Mesodermal cell (in vitro differentiated cells): ENCODE results near the gene MIDN.

Source experiments
- H3K27ac ChIP-seq: 2 replicates; pipeline ENCODE4 v1.7.0; 2013; ENCODE audit warnings: mild to moderate bottlenecking, low read depth, low read length, moderate library complexity; ENCODE audit not compliant: severe bottlenecking
- H3K36me3 ChIP-seq: 2 replicates; pipeline ENCODE4 v1.7.1; 2013; ENCODE audit warnings: mild to moderate bottlenecking, low read length, moderate library complexity; ENCODE audit not compliant: control insufficient read depth, insufficient read depth
- H3K4me1 ChIP-seq: one replicate; pipeline ENCODE4 v1.7.1; 2013; ENCODE audit warnings: mild to moderate bottlenecking, low read length; ENCODE audit not compliant: insufficient read depth, control insufficient read depth, poor library complexity, severe bottlenecking
- H3K4me3 ChIP-seq: 2 replicates; pipeline ENCODE4 v1.7.0; 2013; ENCODE audit warnings: low read length, control low read depth, mild to moderate bottlenecking; ENCODE audit not compliant: insufficient read depth, poor library complexity, severe bottlenecking; ENCODE audit errors: extremely low read depth
- H3K9me3 ChIP-seq: 2 replicates; pipeline ENCODE4 v1.7.1; 2013; ENCODE audit warnings: mild to moderate bottlenecking, low read length, moderate library complexity; ENCODE audit not compliant: control insufficient read depth
- WGBS, 2 experiments: methylation state at CpG; one replicate each; pipeline ENCODE4 v1.1.5; 2013; ENCODE audit warnings: missing lambda C conversion rate in 2 of 2; ENCODE audit not compliant: insufficient coverage in 2 of 2; 5-methylcytosine and 5-hydroxymethylcytosine counted together

The MIDN gene

DNA sequence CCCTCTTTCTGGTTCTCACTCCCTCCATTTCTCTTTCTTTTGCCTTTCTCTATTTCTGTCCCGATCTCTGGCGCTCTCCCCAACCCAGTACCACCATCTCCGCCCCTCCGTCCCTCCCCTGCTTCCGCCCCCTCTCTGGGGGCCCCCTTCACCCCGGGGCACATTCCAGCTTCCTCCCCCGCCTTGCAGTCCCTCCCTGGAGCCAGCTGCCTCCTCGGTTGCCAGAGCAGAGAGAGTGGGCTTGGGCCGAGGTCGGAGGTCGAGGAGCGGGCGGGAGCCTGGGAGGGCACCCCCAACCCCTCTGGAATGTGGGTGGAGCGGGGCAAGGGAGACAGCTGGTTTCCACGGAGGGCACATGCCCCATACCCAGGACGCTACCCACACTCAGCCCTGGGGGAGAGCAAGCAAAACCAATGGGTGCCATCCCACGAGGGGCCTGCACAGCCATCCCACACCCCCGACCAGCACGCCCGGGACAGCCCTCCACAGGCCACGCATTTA, 14.3 kb downstream of the MIDN start:
- WGBS, 2 experiments: 44 to 52% methylated on average over 5 to 11 of the region's 21 CpGs
- Histone ChIP-seq H3K9me3 (no peaks in the 10 kb centered on the region), H3K4me1 (peaks cover 71% of the 10 kb centered on the region), H3K4me3 (peak overlapping the region; percentile 62), H3K36me3 (peaks cover 8% of the 10 kb centered on the region), H3K27ac (peak overlapping the region; percentile 45)

DNA sequence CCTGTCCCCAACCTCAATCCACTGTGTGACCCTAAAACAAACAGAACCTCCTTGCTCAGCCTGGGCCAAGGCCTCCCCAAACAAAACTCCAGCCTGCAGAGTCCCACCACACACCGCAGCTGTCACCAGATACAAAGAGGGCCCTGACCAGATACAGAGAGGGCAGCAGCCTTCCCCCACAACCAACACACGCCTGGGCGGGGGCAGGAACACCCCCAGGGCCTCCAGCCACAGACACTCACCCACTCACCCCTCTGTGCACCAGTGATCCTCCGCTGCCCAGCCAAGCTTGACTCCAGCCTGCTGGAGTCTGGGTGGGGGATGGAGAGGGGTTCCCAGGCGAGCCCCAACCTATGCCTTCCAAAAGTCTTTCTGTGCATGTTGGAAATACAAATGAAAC, 14.8 kb downstream of the MIDN start:
- peaks cover 73% of the 10 kb centered on the region for H3K4me1 ChIP-seq
- WGBS, 2 experiments: 80 to 86% methylated on average over 2 of the region's 5 CpGs
- peaks cover 3% of the 10 kb centered on the region for H3K36me3 ChIP-seq

DNA sequence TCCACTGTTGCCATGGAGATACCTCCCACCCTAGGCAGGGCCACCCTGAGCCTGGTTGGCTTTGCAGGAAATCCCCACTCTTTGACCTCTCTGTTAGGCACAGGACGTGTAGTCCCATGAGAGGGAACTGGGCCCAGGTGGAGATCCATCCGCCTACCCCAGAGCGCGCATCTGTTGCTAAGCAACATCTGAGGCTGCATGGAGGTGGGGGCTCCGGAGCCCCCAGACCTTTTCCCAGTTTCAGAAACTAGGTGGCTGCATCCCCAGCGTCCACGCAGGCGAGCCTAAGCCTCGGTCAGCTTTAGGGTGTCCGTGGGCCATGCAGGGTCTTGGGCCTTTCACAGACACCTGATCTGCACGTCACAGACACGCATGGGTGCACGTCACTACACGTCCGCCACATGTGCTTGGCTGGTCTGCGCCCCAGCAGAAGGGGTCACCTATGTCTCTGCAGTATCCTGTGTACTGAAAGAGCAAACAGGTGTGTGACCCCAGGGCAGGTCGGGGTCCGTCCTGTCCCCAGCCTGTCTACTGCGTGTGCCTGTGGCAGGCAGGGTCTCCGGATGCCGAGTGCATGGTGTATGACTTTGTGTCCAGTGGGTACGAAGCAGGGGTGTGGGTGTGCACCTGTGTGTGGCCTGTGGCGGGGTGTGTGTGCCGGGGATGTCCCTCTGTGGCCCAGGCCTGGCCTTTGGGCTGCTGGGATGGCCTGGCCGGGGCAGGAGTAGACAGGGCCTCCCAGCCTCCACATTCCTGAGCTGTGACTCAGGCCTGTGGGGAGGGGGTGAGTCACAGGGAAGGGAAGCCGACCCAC, 16.6 kb downstream of the MIDN start:
- H3K27ac ChIP-seq: peak overlapping the region; percentile 90
- H3K4me3 ChIP-seq: peak overlapping the region; percentile 5
- H3K4me1 ChIP-seq: peaks cover 66% of the 10 kb centered on the region
- H3K36me3 ChIP-seq: peaks cover 3% of the 10 kb centered on the region
- no peaks in the 10 kb centered on the region for H3K9me3 ChIP-seq
- WGBS, 2 experiments: 63 to 68% methylated on average over 25 of the region's 26 CpGs

More for the DNA sequence above, 14.8 kb downstream of the MIDN start:
- Histone ChIP-seq H3K4me3 (no peak overlapping the region), H3K27ac (no peak overlapping the region), H3K9me3 (no peaks in the 10 kb centered on the region)

DNA sequence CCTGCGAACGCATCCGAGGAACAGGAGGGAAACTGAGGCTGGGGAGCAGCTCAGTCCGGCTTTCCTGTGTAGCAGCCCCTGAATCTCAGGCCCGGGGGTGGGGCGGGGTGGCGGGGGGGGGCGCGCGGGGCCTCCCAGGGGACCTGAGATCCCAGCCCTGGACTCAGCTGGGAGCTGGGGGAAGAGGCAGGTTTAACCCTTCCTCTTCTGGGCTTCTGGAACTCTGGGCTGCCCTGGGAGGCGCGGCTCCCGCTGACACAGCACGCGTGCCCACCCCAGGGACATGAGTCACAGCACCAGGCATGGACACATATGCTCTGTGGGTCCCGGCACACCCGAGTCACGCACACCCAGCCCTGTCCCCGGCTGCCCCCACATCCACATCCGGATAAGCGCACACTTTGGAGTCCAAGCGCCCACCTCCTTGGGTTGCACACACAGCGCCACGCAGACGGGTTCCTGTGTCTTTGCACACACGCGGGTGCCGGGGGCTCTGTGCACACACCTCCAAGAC, 17.3 kb downstream of the MIDN start:
- WGBS, 2 experiments: 4 to 6% methylated on average over 17 to 18 of the region's 28 CpGs

DNA sequence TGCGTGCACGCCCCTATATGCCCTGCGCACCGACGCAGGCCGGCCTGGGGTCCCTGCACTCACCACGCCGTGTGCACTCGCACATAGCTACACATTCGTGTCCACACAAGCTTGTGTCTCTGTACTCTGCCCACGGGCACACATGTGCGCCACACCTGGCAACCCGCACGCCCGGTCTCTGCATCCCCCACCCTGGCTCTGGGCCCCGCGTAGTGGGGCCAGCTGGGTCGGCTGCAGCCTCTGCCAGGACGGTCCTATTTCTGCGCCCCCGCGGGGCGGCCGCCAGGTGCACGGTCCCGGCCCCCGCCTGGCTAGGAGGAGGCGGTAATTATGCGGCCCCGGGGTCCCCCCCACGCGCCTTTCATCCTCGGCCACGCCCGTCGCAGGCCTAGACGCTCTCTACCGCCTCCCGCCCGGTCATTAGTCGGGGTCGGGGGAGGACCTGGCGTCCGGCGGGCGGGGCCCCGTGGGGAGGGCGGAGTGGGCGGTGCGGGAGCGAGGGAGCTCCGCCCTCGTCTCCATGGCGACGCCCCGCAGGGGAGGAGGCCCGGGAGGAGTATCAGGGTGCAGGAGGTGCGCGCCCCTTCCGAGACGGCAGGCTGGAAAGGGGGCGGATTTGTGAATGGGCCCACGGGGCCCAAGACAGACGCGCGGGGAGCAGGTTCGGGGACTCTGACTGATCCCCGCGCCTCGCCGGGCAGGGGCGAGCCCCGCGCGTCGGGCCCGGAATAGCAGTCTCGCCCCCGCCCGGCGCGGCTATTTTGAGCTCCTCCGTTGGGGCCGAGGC, 17.9 kb downstream of the MIDN start:
- WGBS, 2 experiments: 1 to 4% methylated on average over 56 to 63 of the region's 84 CpGs
- peaks cover 73% of the 10 kb centered on the region for H3K4me1 ChIP-seq
- peaks cover 16% of the 10 kb centered on the region for H3K36me3 ChIP-seq
- peak overlapping the region; percentile 50 for H3K4me3 ChIP-seq
- peak overlapping the region; percentile 92 for H3K27ac ChIP-seq
- no peaks in the 10 kb centered on the region for H3K9me3 ChIP-seq

More for the DNA sequence above, 17.3 kb downstream of the MIDN start:
- Histone ChIP-seq H3K9me3 (no peaks in the 10 kb centered on the region), H3K4me3 (peak overlapping the region; percentile 50), H3K36me3 (peaks cover 10% of the 10 kb centered on the region), H3K4me1 (peaks cover 67% of the 10 kb centered on the region), H3K27ac (peak overlapping the region; percentile 92)

DNA sequence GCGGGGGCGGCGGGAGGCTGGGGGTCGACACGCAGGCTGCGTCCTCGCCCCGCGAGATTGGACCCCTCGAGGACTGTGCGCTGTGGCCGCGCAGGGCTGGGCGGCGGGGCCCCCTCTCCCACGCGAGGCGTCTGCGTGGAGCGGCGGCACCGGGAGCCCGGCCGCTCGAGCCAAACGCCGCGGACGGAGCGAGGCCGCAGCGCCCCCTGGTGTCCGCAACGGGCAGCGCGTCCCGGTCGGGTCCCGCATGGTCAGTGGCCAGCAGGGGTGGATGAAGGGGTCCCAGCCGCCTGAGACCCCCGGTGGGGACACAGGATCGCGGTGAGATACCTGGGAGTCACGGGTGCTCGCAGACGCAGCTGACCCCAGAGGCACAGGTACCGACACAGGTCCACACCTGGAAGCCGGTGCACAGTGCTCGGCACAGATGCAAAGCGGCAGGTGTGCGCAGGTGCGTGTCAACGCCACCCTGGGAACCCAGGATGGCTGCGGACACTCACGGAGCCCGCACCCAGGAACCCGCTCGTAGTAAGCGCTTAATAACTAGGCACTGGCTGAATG, 18.6 kb downstream of the MIDN start:
- H3K4me3 ChIP-seq: peak overlapping the region; percentile 50
- WGBS, 2 experiments: 2% methylated on average over 53 to 55 of the region's 59 CpGs
- H3K4me1 ChIP-seq: peaks cover 73% of the 10 kb centered on the region
- no peaks in the 10 kb centered on the region for H3K9me3 ChIP-seq
- H3K36me3 ChIP-seq: peaks cover 23% of the 10 kb centered on the region
- peak overlapping the region; percentile 64 for H3K27ac ChIP-seq

DNA sequence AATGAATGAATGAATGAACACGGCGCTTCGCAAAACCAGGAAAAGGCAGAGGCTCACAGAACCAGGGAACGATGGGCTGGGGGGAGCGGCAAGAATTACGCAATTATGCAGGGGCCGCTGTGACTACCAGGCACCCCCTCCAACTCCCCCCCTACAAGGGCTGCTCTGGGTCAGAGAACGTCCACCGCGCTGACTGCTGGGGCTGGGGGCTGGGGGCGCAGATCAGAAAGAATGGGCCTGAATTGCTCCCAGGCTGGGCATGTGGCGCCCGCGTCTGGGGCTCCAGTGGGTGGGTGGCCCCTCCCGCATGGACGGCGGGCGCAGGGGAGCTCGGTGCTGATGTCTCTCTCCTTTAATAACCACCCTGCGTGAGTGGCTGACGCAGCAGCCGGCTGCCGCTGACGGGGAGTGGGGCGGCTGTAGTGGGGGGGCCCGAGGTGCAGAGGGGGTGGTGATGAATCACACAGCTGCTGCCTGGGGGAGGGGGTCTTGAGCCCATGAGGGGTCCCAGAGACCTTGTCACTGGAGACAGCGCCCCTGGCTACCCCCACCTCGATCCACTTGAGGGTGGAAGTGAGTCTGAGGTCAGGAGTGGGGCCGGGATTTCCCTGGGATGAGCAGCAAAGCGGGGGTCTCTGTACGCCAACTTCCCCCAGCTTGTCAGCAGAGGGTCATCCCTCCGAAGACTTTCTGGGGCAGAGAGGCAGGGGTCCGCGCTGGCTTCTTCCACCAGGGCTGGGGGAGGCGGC, 19.3 kb downstream of the MIDN start:
- Histone ChIP-seq H3K4me1 (peaks cover 70% of the 10 kb centered on the region), H3K9me3 (no peaks in the 10 kb centered on the region), H3K4me3 (peak overlapping the region; percentile 50), H3K36me3 (peaks cover 30% of the 10 kb centered on the region), H3K27ac (no peak overlapping the region)
- 27 to 29% methylated on average over 18 to 23 of the region's 35 CpGs for WGBS, 2 experiments

DNA sequence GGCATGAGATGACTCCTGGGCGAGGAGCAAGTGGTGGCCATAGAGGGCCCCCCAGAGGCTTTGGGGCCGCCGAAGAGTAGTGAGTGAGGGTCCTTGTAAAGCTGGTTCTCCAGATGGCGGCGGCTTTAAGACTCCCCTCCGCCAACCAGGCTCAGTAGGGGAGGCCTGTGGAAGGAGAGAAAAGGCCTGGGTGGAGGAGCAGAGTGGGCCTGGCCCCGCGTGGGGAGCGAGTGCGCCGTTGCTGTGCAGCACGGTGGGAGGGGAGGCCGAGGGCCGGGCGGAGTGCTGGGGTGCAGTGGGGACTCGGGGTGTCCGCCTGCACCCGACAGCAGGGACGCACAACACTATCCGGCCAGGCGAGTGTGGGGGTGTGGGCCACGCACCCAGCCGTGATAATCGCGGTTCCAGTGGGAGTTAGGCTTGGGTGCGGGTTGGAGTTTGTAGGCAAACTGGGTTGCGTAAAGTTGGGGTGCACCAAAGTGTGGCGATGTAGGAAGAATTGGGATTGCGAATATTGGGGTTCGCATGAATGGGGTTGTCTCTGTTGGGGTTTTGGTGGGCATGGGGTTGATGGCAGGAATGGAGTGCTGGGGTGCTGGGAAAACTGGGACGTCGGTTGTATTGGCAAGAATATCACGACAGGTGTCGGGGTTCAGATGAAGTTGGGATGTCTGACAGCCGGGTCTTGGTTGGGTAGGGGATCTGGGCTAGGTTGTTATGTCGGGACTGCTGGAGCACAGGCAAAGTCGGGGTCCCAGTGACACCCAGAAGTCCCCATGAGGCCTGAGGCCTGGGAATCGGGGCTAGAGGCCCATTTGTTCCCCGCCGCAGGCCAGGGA, 20.1 kb downstream of the MIDN start:
- Histone ChIP-seq H3K4me1 (peaks cover 67% of the 10 kb centered on the region), H3K9me3 (no peaks in the 10 kb centered on the region), H3K36me3 (peaks cover 38% of the 10 kb centered on the region), H3K27ac (no peak overlapping the region), H3K4me3 (no peak overlapping the region)
- 60 to 62% methylated on average over 31 to 37 of the region's 40 CpGs for WGBS, 2 experiments

DNA sequence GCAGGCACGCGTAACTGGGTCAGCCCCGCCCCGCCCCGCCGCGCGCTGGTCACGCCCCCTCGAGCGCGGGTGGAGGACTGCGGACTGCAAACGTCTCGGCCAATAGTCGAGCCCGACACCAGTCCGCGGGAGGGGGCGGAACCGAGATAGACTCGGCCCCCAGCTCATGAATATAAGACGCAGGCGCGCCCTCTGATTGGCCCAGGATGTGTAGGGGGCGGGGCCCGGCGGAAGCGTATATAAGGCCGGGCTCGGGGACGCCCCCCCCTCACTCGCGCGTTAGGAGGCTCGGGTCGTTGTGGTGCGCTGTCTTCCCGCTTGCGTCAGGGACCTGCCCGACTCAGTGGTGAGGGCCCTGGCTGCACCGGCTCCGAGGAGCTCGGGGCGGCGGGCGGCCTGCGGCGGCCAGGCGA, 20.7 kb downstream of the MIDN start, which contains the start of gene CIRBP:
Gene CIRBP, plus strand, starts transcription at position 268 of the 413 bp plus-strand sequence. CDS start 1,602 bp downstream, outside the sequence.
- peak within 1 kb of the TSS; percentile 85 for H3K4me3 ChIP-seq
- peaks cover 67% of the 10 kb centered on the region for H3K4me1 ChIP-seq
- H3K36me3 ChIP-seq: peaks cover 44% of the 10 kb centered on the region
- no peaks in the 10 kb centered on the region for H3K9me3 ChIP-seq
- H3K27ac ChIP-seq: peak within 1 kb of the TSS; percentile 97
- 0 to 1% methylated on average over 39 to 49 of the region's 50 CpGs for WGBS, 2 experiments
